ENCODE measurements around the gene PTER.

PTER gene

DNA sequence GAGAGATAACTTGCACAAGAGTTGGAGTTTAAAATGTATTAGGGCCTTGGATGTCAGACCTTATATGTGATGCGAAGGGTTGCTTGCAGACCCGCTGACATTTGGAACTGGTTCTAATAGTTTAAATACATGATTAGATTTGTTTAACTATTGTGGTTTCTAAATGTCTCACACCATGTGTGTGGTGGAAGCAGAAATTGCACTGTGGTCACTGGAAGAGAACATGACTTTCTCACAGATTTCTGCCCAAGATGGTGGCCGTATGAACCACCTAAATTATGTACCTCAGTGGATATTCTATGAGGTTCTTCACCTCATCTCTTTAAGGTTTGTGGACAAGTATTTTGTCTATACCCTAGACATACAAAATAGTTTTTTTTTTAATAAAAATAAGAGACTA, 93.0 kb downstream of the PTER start:
- Mint-ChIP-seq H3K27ac (no peak overlapping the region), H3K4me3 (no peak overlapping the region), H3K36me3 (no peaks in the 10 kb centered on the region), H3K27me3 (peaks cover 0 to 21% of the 10 kb centered on the region in 2 donors), H3K4me1 (no peaks in the 10 kb centered on the region), H3K9me3 (no peaks in the 10 kb centered on the region)
- DNase-seq (no peak), ATAC-seq (replicated peaks) (no peak)

GRCh38 chr10:16536155-16536554, 99.3 kb downstream of the PTER start:
- H3K9me3 Mint-ChIP-seq, result no peaks in the 10 kb centered on the region
- H3K36me3 Mint-ChIP-seq, result no peaks in the 10 kb centered on the region
- DNase-seq (no peak), ATAC-seq (replicated peaks) (no peak)
- H3K4me1 Mint-ChIP-seq, result no peaks in the 10 kb centered on the region
- H3K27me3 Mint-ChIP-seq, result peaks cover 11 to 14% of the 10 kb centered on the region in 2 donors
- H3K27ac Mint-ChIP-seq, result no peak overlapping the region
- H3K4me3 Mint-ChIP-seq, result no peak overlapping the region

GRCh38 chr10:16544099-16544498, 107.3 kb downstream of the PTER start:
- DNase-seq (no peak), ATAC-seq (replicated peaks) (no peak)
- Mint-ChIP-seq H3K4me1 (no peaks in the 10 kb centered on the region), H3K9me3 (no peaks in the 10 kb centered on the region), H3K4me3 (no peak overlapping the region), H3K27me3 (peaks cover 20 to 33% of the 10 kb centered on the region in 2 donors), H3K36me3 (no peaks in the 10 kb centered on the region), H3K27ac (no peak overlapping the region)

- ATAC-seq (replicated peaks), result no peak
- no peaks in the 10 kb centered on the region for H3K9me3 Mint-ChIP-seq
Measured at GRCh38 chr10:16544591-16544990, 107.8 kb downstream of the PTER start.

GRCh38 chr10:16545116-16545736, 108.4 kb downstream of the PTER start:
- H3K4me3 Mint-ChIP-seq, result no peak overlapping the region
- H3K9me3 Mint-ChIP-seq, result no peaks in the 10 kb centered on the region
- H3K27ac Mint-ChIP-seq, result no peak overlapping the region
- no peaks in the 10 kb centered on the region for H3K4me1 Mint-ChIP-seq
- no peak for DNase-seq
- peaks cover 18 to 23% of the 10 kb centered on the region in 2 donors for H3K27me3 Mint-ChIP-seq
- H3K36me3 Mint-ChIP-seq, result no peaks in the 10 kb centered on the region
- peak; percentile 53 to 64 for ATAC-seq (replicated peaks)

More at GRCh38 chr10:16544591-16544990, 107.8 kb downstream of the PTER start:
- no peak overlapping the region for H3K27ac Mint-ChIP-seq
- no peaks in the 10 kb centered on the region for H3K36me3 Mint-ChIP-seq
- H3K4me3 Mint-ChIP-seq, result no peak overlapping the region
- peaks cover 21 to 30% of the 10 kb centered on the region in 2 donors for H3K27me3 Mint-ChIP-seq
- no peak for DNase-seq
- no peaks in the 10 kb centered on the region for H3K4me1 Mint-ChIP-seq

- DNase-seq (no peak), ATAC-seq (replicated peaks) (no peak)
- Mint-ChIP-seq H3K4me1 (no peaks in the 10 kb centered on the region), H3K27me3 (peaks cover 16 to 19% of the 10 kb centered on the region in 2 donors), H3K9me3 (no peaks in the 10 kb centered on the region), H3K4me3 (no peak overlapping the region), H3K36me3 (no peaks in the 10 kb centered on the region), H3K27ac (no peak overlapping the region)
Measured at GRCh38 chr10:16547973-16548372, 111.2 kb downstream of the PTER start.

GRCh38 chr10:16559236-16559773, 122.5 kb downstream of the PTER start:
- Mint-ChIP-seq H3K27ac (no peak overlapping the region), H3K4me3 (no peak overlapping the region), H3K27me3 (peaks cover 21 to 37% of the 10 kb centered on the region in 2 donors), H3K4me1 (no peaks in the 10 kb centered on the region), H3K9me3 (peaks cover 6 to 7% of the 10 kb centered on the region in 2 donors), H3K36me3 (no peaks in the 10 kb centered on the region)
- DNase-seq, result no peak
- no peak for ATAC-seq (replicated peaks)

- Mint-ChIP-seq H3K27ac (no peak overlapping the region), H3K9me3 (peaks cover 0 to 6% of the 10 kb centered on the region in 2 donors), H3K36me3 (no peaks in the 10 kb centered on the region)
Measured at GRCh38 chr10:16562891-16563290, 126.1 kb downstream of the PTER start.

More at GRCh38 chr10:16562891-16563290, 126.1 kb downstream of the PTER start:
- H3K27me3 Mint-ChIP-seq, result peaks cover 34 to 38% of the 10 kb centered on the region in 2 donors
- H3K4me3 Mint-ChIP-seq, result no peak overlapping the region
- ATAC-seq (replicated peaks) (no peak), DNase-seq (no peak)
- peaks cover 6% of the 10 kb centered on the region in 2 donors for H3K4me1 Mint-ChIP-seq

Measured in stimulated activated naive B cell treated with anti-CD40 and anti-IgM and Interleukin-4, amounts not matched to agents 10 μg/mL and 1 μg/mL and 100 μg/mL, for 72 hours (primary cell).